Measurements from ENCODE around the gene HILPDA. TPM values are rescaled to one million over a fixed set of nuclear protein-coding genes. Genes with fewer than 3 reads are reported as not detected.
"Not testable (repeated sequence)": the region's sequence is repeated elsewhere in the genome, so short reads cannot be mapped to it uniquely, and the experiment has no call there.

Gene HILPDA
- total RNA-seq, 1 donor from 2014 or later: 157 TPM

GRCh38 chr7:128463933-128464332, 8.3 kb downstream of the HILPDA start:
- ATAC-seq: not testable (repeated sequence)

DNA sequence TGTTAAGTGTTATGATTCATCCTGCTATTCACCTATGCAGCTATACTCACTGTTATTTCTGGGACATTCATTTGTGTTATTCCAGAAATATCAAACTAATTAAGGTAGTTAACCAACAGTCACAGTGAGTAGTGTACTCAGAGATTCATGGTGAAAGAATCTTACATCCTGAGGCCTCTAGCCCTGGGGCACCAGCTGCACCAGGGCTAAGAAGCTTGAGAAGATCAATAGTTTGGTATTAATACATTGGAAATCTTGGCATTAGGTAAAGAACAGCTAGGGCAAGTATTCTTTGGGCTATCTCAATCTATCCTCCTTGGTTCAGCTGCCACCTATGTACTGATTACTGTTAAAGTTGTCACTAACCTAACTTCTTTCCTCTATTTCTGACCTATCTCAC, 11.2 kb downstream of the HILPDA start:
- not testable (repeated sequence) for ATAC-seq

- ATAC-seq: peak; percentile 93
Measured at GRCh38 chr7:128476402-128477335, 21.0 kb downstream of the HILPDA start, which contains the start of gene METTL2B. METTL2B (plus strand) TSS chr7:128476748; CDS start chr7:128476766, 18 bp downstream.

- not testable (repeated sequence) for ATAC-seq
Measured at GRCh38 chr7:128477336-128477690, 21.6 kb downstream of the HILPDA start.

DNA sequence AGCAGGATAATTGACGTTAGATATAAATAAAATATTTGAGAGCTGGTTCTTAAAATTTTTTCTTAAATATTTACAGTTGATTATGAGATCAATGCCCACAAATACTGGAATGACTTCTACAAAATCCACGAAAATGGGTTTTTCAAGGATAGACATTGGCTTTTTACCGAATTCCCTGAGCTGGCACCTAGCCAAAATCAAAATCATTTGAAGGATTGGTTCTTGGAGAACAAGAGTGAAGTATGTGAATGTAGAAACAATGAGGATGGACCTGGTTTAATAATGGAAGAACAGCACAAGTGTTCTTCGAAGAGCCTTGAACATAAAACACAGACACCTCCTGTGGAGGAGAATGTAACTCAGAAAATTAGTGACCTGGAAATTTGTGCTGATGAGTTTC, 23.4 kb downstream of the HILPDA start:
- ATAC-seq: not testable (repeated sequence)

DNA sequence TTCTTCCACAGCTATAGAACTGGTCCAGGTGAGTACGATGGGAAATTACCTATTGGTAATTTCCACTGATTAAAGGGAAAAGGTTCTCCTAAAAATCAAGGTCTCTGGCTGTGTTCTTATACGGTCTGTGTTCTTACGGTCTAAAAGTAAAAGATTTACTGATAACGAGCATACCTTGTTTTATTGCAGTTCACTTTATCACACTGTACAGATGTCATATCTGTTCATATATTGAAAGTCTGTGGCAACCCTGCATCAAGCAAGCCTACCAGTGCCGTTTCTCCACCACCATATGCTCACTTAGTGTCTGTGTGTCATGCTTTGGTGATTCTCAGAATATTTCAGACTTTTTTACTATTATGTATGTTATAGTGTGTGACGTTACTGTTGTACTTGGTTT, 32.5 kb downstream of the HILPDA start:
- ATAC-seq: not testable (repeated sequence)

- ATAC-seq: no peak
Measured at GRCh38 chr7:128497405-128497804, 41.7 kb downstream of the HILPDA start.

GRCh38 chr7:128505416-128505815, 49.7 kb downstream of the HILPDA start:
- not testable (repeated sequence) for ATAC-seq

DNA sequence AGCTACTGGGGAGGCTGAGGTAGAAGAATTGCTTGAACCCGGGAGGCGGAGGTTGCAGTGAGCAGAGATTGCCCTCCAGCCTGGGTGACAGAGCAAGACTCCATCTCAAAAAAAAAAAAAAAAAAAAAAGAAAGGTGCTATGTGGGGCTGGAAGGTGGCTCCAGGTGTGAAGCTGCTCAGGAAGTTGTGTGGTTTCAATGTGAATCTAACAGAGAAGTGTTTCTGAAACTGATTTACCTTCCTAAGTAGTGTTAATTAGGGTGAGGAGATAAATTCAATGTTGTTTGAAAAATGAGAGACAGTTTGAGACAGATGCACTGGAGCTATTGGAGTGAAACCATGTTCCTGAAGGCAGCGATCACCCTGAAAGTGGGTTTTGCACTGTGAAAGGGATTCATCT, 51.1 kb downstream of the HILPDA start:
- not testable (repeated sequence) for ATAC-seq

DNA sequence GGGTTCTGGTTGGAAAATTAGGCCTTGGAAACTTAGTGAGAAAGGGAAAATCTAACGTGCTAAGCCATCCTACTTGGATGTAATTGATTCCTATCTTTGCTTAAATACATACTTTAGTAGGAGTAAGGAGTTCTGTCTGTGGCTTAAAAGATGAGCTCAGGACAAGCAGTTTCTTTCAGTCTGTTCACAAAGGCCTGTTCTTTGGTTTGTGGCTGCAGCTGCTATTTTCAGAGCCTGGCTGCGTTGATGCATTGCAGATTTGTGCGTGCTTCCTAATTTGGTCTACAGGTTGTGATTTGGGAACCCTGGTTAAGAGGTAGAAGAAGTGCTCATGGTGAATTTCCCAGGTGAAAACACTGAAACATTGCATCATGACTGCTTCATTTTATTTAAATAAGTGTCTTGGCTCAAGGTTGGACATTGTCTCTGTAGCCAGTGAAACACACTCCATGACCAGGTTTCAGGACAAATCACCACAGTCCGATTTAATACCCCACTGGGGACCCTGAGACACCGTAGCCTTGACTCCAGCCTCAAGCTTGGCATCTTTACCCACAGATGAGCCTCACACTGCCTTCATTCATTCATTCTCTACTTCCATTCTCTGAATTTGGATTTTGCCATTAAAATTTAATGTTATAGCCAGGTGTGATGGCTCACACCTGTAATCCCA, 51.8 kb downstream of the HILPDA start:
- not testable (repeated sequence) for ATAC-seq

Other genes starting within 250 kb of the HILPDA start
- 0.12 TPM for gene LEP, start 214.6 kb upstream of the HILPDA start, total RNA-seq
- 23.3 TPM for gene RBM28, start 112.0 kb upstream of the HILPDA start, total RNA-seq
- 1.3 TPM for gene PRRT4, start 94.2 kb upstream of the HILPDA start, total RNA-seq
- gene IMPDH1, start 45.9 kb upstream of the HILPDA start, total RNA-seq: 38.5 TPM
- gene METTL2B, start 20.9 kb downstream of the HILPDA start, total RNA-seq: 18.4 TPM
- gene GARIN1A, start 216.4 kb downstream of the HILPDA start, total RNA-seq: 0.84 TPM